Neural progenitor cell (in vitro differentiated cells): ENCODE measurements around the gene LYRM4. TPM values are rescaled to one million over a fixed set of nuclear protein-coding genes. Genes with fewer than 3 reads are reported as not detected.

ENCODE experiments used
- DNase-seq: peaks from one replicate; pipeline ENCODE4 v3.0.0-alpha.2; 2016; ENCODE audit warnings: low spot score
- H2AFZ ChIP-seq: fragments of 200-600 bp; sonication (generic); replicated peaks from 2 replicates; pipeline ENCODE4 v1.6.1; 2016; ENCODE audit warnings: antibody characterized with exemption
- H3F3A ChIP-seq: fragments of 200-600 bp; sonication (generic); 2 replicates; pipeline ENCODE4 v1.6.1; 2016; ENCODE audit warnings: antibody characterized with exemption, low read depth
- H3K27ac ChIP-seq: fragments of 200-600 bp; sonication (generic); 2 replicates; pipeline ENCODE4 v1.5.1; 2016; ENCODE audit warnings: mild to moderate bottlenecking
- H3K27me3 ChIP-seq: fragments of 200-600 bp; sonication (generic); 2 replicates; pipeline ENCODE4 v1.6.1; 2016; ENCODE audit warnings: mild to moderate bottlenecking, moderate library complexity
- H3K36me3 ChIP-seq: fragments of 200-600 bp; sonication (generic); 2 replicates; pipeline ENCODE4 v1.5.1; 2016
- H3K4me1 ChIP-seq: fragments of 200-600 bp; sonication (generic); 2 replicates; pipeline ENCODE4 v1.6.1; 2016; ENCODE audit warnings: mixed run types
- H3K4me2 ChIP-seq: fragments of 200-600 bp; sonication (generic); 2 replicates; pipeline ENCODE4 v1.6.1; 2016
- H3K4me3 ChIP-seq: fragments of 200-600 bp; sonication (generic); 2 replicates; pipeline ENCODE4 v1.5.1; 2016
- H3K79me2 ChIP-seq: fragments of 200-600 bp; sonication (generic); 2 replicates; pipeline ENCODE4 v1.6.1; 2016; ENCODE audit warnings: low read depth
- H3K9ac ChIP-seq: fragments of 200-600 bp; sonication (generic); 2 replicates; pipeline ENCODE4 v1.6.1; 2016
- H3K9me3 ChIP-seq: fragments of 200-600 bp; sonication (generic); 2 replicates; pipeline ENCODE4 v1.5.1; 2016; ENCODE audit warnings: low read depth
- H4K20me1 ChIP-seq: fragments of 200-600 bp; sonication (generic); 2 replicates; pipeline ENCODE4 v1.6.1; 2016; ENCODE audit warnings: low read depth
- H3K27ac Mint-ChIP-seq: 3 replicates; pipeline ENCODE4 v1.8.0; 2021; ENCODE audit warnings: mixed read lengths
- H3K27me3 Mint-ChIP-seq: 2 replicates; pipeline ENCODE4 v1.8.0; 2022; ENCODE audit warnings: low read depth, mild to moderate bottlenecking, inconsistent platforms, moderate library complexity, mixed read lengths; ENCODE audit not compliant: insufficient read depth
- H3K36me3 Mint-ChIP-seq: 3 replicates; pipeline ENCODE4 v1.8.0; 2021; ENCODE audit warnings: mixed read lengths
- H3K4me1 Mint-ChIP-seq: 3 replicates; pipeline ENCODE4 v1.8.0; 2021; ENCODE audit warnings: mixed read lengths
- H3K4me3 Mint-ChIP-seq: 3 replicates; pipeline ENCODE4 v1.8.0; 2021; ENCODE audit warnings: mild to moderate bottlenecking, moderate library complexity, mixed read lengths
- H3K9me3 Mint-ChIP-seq: 3 replicates; pipeline ENCODE4 v1.8.0; 2020; ENCODE audit warnings: mixed read lengths
- CTCF ChIP-seq: fragments of 200-600 bp; sonication (generic); IDR thresholded peaks from 2 replicates; pipeline ENCODE4 v1.5.1; 2017; ENCODE audit warnings: antibody characterized with exemption, mild to moderate bottlenecking
- EZH2 ChIP-seq: fragments of 200-600 bp; sonication (generic); IDR thresholded peaks from 2 replicates; pipeline ENCODE4 v1.6.1; 2017; ENCODE audit warnings: antibody characterized with exemption, mild to moderate bottlenecking, moderate library complexity
- EZH2phosphoT487 ChIP-seq: fragments of 200-600 bp; sonication (generic); IDR thresholded peaks from 2 replicates; pipeline ENCODE4 v1.6.1; 2017; ENCODE audit warnings: antibody characterized with exemption
- total RNA-seq: library from RNA; depleted of rRNA; stranded (reverse); fragments of >200 nt; gene quantifications from 2 replicates; pipeline ENCODE4 v1.2.3, GENCODE V29; 2015; ENCODE audit warnings: low replicate concordance

Gene LYRM4
- total RNA-seq, 1 donor from 2014 or later, result 23.9 TPM

DNA sequence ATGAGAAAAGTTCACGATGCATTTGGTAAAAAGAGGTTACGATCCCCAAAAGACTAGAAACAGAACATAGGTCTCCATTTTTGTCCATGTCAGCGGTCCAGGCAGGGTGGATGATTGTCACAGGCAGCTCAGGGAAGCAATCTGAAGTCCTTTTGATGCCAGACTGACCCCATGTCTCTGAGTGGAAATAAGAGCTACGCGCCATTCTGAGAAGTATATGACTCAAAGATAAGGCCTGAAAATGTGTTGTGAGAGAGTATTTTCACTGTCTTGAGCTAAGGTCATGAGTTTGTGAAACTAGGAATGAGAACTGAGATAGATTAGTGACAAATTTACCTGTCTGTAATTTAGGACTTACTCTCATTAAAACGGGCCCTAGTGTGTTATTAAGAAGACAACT, 69.5 kb downstream of the LYRM4 start:
- H3K4me1 ChIP-seq, result peaks cover 28% of the 10 kb centered on the region
- TF ChIP-seq EZH2 (no peak), CTCF (no peak), EZH2phosphoT487 (no peak)
- no peak for DNase-seq
- H3K79me2 ChIP-seq, result no peaks in the 10 kb centered on the region
- H3K27ac Mint-ChIP-seq, result no peak overlapping the region
- no peaks in the 10 kb centered on the region for H3K27me3 ChIP-seq
- H3K36me3 Mint-ChIP-seq, result peaks cover 7% of the 10 kb centered on the region
- no peak overlapping the region for H2AFZ ChIP-seq
- H3K4me3 ChIP-seq, result no peak overlapping the region
- H4K20me1 ChIP-seq, result no peaks in the 10 kb centered on the region
- no peaks in the 10 kb centered on the region for H3K36me3 ChIP-seq
- H3F3A ChIP-seq, result peaks cover 16% of the 10 kb centered on the region
- H3K27ac ChIP-seq, result no peak overlapping the region
- peaks cover 20% of the 10 kb centered on the region for H3K4me1 Mint-ChIP-seq
- no peaks in the 10 kb centered on the region for H3K9me3 Mint-ChIP-seq
- no peak overlapping the region for H3K4me3 Mint-ChIP-seq
- no peaks in the 10 kb centered on the region for H3K9me3 ChIP-seq
- H3K27me3 Mint-ChIP-seq, result peaks cover 2% of the 10 kb centered on the region
- H3K4me2 ChIP-seq, result no peak overlapping the region
- H3K9ac ChIP-seq, result no peak overlapping the region

DNA sequence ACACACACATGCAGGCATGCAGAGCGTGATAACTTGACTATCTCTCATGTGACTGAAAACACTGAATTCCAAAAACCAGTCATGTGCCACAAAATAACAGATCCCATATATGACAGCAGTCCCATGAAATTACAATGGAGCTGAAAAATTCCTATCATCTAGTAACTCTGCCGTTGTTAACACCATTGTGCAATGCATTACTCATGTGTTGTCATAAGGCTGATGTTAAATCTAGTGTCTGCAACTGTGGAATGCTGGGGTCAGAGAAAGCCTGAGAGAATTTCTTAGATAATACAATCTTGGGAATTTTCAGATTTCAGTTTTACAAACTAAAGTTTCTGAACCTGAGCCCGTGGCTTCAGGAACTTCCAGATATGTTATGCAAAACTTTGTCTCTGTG, 70.2 kb downstream of the LYRM4 start:
- Histone ChIP-seq H2AFZ (no peak overlapping the region), H4K20me1 (no peaks in the 10 kb centered on the region), H3K79me2 (no peaks in the 10 kb centered on the region), H3K4me1 (peaks cover 28% of the 10 kb centered on the region), H3K9me3 (no peaks in the 10 kb centered on the region), H3K4me3 (no peak overlapping the region), H3F3A (peaks cover 16% of the 10 kb centered on the region), H3K27me3 (no peaks in the 10 kb centered on the region), H3K36me3 (no peaks in the 10 kb centered on the region), H3K27ac (no peak overlapping the region), H3K4me2 (no peak overlapping the region), H3K9ac (no peak overlapping the region)
- no peak for DNase-seq
- H3K27me3 Mint-ChIP-seq, result peaks cover 2% of the 10 kb centered on the region
- no peak overlapping the region for H3K4me3 Mint-ChIP-seq
- TF ChIP-seq EZH2phosphoT487, result no peak
- H3K4me1 Mint-ChIP-seq, result peaks cover 20% of the 10 kb centered on the region
- H3K9me3 Mint-ChIP-seq, result no peaks in the 10 kb centered on the region
- no peak overlapping the region for H3K27ac Mint-ChIP-seq
- H3K36me3 Mint-ChIP-seq, result peaks cover 6% of the 10 kb centered on the region

GRCh38 chr6:5188646-5189045, 72.1 kb downstream of the LYRM4 start:
- H3K4me1 ChIP-seq, result peaks cover 21% of the 10 kb centered on the region
- H3K27me3 Mint-ChIP-seq, result peaks cover 4% of the 10 kb centered on the region
- H4K20me1 ChIP-seq, result no peaks in the 10 kb centered on the region
- H3K27ac Mint-ChIP-seq, result no peak overlapping the region
- no peaks in the 10 kb centered on the region for H3K79me2 ChIP-seq
- H3K27ac ChIP-seq, result no peak overlapping the region
- peaks cover 2% of the 10 kb centered on the region for H3K36me3 Mint-ChIP-seq
- no peak overlapping the region for H2AFZ ChIP-seq
- H3K27me3 ChIP-seq, result no peaks in the 10 kb centered on the region
- H3K36me3 ChIP-seq, result no peaks in the 10 kb centered on the region
- TF ChIP-seq EZH2phosphoT487 (no peak), CTCF (no peak)
- no peaks in the 10 kb centered on the region for H3K9me3 Mint-ChIP-seq
- H3K9ac ChIP-seq, result no peak overlapping the region
- H3F3A ChIP-seq, result peaks cover 15% of the 10 kb centered on the region
- no peak overlapping the region for H3K4me2 ChIP-seq
- no peak for DNase-seq
- H3K4me3 Mint-ChIP-seq, result no peak overlapping the region
- H3K4me1 Mint-ChIP-seq, result peaks cover 20% of the 10 kb centered on the region
- H3K4me3 ChIP-seq, result no peak overlapping the region
- no peaks in the 10 kb centered on the region for H3K9me3 ChIP-seq

- Histone ChIP-seq H3K4me3 (no peak overlapping the region), H3F3A (no peaks in the 10 kb centered on the region), H3K9me3 (no peaks in the 10 kb centered on the region), H4K20me1 (no peaks in the 10 kb centered on the region), H3K36me3 (no peaks in the 10 kb centered on the region), H3K79me2 (no peaks in the 10 kb centered on the region), H3K9ac (no peak overlapping the region), H3K27me3 (no peaks in the 10 kb centered on the region), H3K4me1 (no peaks in the 10 kb centered on the region), H2AFZ (no peak overlapping the region), H3K4me2 (no peak overlapping the region), H3K27ac (no peak overlapping the region)
- Mint-ChIP-seq H3K4me3 (no peak overlapping the region), H3K9me3 (no peaks in the 10 kb centered on the region), H3K27me3 (peaks cover 4% of the 10 kb centered on the region), H3K4me1 (peaks cover 2% of the 10 kb centered on the region), H3K27ac (no peak overlapping the region), H3K36me3 (no peaks in the 10 kb centered on the region)
- no peak for DNase-seq
- TF ChIP-seq EZH2phosphoT487 (no peak), EZH2 (no peak), CTCF (no peak)
These were observed 75.9 kb downstream of the LYRM4 start for GRCh38 chr6:5184878-5185277.
